ENCODE results near the gene MAP3K5.

Gene MAP3K5

DNA sequence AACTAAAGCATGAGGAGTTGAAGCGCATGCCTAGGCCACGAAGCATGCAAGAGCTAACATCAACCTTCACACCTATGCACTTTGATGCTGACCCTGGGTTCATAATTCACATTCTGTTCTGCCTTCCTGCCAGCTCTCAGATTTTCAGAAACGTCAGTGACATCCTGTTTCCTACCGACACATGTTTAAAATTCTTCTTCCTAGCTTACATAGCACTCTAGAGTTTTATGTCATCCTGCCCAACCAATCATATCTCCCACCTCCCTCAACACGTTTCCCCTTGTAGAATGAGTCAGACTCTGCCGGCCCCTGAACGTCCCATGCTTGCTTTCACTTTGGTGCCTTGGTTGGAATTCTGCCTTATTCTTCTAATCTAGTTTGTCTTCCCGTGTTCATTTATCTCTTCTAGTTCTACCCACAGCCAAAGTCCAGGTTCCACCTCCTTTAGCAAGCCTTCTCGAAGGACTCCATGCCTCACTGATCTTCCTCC lies 144.9 kb downstream of the MAP3K5 start:
- no peak for DNase-seq (ENCODE audit: low read depth, low spot score)

DNA sequence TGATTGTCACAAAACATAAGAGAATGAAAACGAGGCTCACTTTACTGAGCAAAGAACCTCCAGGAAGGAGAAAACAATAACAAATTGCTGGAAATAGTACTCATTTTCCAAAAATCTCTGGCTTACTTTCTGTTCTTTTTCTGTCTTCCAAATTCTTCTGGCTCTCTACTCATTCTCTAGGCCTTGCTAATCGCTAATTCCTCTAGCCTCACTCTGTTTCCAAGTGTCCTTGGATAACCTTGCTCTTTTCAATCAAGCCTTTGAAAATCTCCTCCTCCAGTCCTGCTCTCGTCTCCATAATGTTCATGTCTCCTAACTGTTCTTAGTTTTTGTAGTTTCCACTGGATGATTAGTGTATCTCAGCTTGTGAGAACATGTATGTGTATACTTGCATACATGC lies 145.9 kb downstream of the MAP3K5 start:
- no peak for DNase-seq (ENCODE audit: low read depth, low spot score)

DNA sequence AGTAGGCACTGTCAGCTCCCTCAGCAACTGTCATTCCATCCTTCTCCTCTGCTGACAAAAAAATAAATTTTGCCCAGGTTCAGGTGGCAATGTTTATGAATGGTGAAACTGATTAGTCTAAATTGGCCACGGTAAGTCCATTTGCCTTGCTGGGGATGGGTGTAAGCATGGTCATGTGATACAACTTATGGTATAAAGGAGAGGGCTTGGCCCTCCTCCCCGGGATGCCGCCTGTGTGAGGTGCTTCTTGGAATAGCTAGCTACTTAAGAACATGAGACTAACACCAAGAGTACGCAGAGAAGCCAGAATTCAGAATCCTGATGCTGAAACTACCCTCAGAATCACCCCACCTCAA lies 147.7 kb downstream of the MAP3K5 start:
- DNase-seq (ENCODE audit: low read depth, low spot score), result no peak

DNA sequence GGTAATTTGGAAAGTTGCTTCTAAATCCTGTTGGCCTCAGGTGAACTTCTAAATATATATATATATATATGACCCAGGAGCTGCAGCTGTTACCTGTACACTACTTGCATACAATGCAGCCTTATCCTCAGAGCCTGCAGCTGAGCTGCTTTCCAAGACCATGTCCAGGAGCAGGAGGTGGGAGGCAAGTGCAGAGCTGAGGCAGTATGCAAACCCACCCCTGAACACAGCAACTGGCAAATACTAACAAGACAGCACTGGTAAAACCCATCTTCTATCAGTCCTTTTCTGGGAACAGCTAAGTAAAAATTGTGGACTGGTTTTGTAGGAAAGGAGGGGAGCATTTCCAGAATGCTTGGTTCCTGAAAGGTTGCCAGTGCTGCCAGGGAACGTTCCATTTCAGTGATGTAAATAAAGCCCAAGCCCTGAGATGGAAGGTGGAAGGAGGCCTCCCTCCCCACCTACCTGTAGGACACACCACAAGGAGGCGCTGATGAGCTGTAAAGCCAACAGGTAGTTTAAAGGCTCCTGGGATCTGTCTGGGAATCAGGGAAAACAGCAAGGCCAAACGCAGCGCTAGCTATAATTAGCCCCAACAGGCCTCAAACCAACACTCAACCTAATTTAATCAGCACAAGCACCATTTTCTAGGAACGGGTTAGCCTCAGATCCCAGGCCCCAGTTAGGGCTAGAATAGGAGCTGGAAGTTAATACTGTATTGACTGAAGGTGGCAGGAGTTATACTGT lies 148.3 kb downstream of the MAP3K5 start:
- peak; percentile 93 for DNase-seq (ENCODE audit: low read depth, low spot score)

DNA sequence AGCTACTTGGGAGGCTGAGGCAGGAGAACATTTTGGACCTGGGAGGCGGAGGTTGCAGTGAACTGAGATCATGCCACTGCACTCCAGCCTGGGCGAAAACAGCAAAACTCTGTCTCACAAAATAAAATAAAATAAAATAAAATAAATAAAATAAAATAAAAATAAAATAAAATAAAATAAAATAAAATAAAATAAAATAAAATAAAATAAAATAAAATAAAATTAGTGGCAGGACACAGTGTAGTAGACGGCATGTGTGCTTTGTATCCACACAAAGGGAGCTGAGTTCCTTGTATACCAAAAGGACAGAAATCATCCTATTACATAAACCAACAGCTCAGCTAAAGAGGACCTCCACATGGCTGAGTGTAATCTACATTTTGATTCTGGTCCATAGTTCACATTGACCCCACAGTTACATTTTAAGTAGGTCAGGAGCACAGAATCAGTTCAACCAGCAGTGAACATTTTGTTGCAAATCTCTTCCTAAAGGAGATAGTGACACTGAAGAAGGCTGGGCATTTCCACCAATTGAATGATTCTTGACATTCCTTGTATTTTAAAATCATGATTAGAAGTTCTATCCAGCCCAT lies 150.3 kb downstream of the MAP3K5 start:
- no peak for DNase-seq (ENCODE audit: low read depth, low spot score)

DNA sequence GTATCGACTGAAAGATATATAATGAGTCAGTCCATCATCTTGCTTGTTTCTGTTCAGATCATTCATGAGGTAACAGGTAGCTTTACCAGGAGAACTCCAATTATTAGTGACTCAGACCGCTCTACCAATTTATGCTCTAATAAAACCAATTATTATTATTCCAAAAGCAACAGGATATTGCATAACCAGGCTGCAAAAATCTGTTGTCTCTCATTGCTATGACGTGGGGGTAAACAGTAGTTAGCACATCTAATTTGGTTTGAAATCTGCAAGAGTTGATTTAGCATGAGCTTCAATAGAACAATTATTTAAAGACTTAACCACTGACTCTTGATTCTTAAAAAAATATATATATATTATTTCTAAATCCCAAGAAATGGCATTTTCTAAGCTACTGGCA lies 151.1 kb downstream of the MAP3K5 start:
- no peak for DNase-seq (ENCODE audit: low read depth, low spot score)

GRCh38 chr6:136640132-136640915 lies 152.0 kb downstream of the MAP3K5 start:
- DNase-seq (ENCODE audit: low read depth, low spot score), result no peak

DNA sequence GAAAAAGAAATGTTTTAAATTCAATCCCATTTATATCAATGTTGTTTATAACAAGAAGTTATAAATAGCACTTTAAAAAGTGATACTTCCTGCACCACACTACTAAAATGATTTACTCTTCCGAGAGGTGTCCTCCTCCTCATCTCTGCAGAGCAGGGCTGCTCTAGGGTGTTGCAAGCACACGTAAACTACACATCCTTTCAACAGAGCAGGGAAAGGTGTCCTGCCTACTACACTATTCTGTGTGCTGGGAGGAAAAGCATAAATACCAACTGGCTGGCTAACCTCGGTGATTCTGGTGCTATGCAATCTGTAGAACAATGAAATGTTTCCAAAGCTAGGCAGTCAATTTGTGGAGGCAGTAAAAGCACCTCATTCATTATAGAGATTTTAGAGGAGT lies 152.6 kb downstream of the MAP3K5 start:
- no peak for DNase-seq (ENCODE audit: low read depth, low spot score)

DNA sequence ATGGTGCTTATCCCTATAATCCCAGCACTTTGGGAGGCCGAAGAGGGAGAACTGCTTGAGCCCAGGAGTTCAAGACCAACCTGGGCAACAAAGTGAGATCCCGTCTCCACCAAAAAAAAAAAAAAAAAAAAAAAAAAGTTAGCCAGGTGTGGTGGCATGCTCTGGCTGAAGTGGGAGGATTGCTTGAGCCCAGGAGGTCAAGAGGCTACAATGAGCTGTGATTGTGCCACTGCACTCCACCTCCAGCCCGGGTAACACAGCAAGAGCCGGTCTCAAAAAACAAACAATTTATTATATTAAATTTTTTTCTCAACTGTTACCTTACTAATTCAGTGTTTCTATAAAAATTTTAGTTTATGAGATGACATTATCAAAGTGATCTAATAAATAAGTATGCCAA lies 156.7 kb downstream of the MAP3K5 start:
- DNase-seq (ENCODE audit: low read depth, low spot score), result no peak

DNA sequence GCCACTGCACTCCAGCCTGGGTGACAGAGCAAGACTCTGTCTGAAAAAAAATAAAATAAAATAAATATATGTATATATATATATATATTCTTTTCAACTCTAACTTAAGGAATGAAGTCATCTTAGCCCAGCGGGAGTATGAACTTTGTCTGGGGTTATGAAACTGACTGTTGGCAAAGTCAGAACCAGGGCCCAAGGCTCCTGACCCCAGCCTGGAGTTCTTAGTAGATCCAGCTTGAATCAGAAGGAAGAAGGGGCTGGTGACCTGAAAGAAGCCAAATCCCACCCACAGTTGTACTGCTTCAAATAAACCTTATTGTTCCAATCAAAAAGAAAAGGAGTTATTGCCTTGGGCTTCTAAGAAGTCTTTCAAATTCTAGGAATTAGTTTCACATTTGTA lies 158.9 kb downstream of the MAP3K5 start:
- no peak for DNase-seq (ENCODE audit: low read depth, low spot score)

- DNase-seq (ENCODE audit: low read depth, low spot score), result no peak
These were observed 163.3 kb downstream of the MAP3K5 start for GRCh38 chr6:136628996-136629395.

GRCh38 chr6:136627191-136627590 lies 165.1 kb downstream of the MAP3K5 start:
- DNase-seq (ENCODE audit: low read depth, low spot score), result no peak

DNA sequence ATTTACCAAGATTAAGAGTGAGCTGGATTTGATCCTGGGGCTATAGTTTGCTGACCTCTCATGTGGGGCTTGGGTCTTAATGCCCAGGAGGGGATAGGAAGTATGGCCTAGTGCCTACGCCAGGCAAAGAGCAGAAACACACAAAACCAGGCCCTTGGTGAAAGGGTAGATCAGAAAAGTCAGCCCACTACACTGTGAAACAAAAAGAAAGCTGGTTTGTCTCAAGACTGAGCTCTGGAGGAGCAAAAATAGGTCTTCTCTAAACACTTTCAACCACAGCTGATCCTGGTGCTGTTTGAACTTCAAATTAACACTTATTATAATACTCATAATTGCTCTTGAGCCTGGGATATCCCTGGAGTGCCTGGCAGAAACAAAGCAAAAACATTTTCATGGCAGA lies 167.0 kb downstream of the MAP3K5 start:
- no peak for DNase-seq (ENCODE audit: low read depth, low spot score)

DNA sequence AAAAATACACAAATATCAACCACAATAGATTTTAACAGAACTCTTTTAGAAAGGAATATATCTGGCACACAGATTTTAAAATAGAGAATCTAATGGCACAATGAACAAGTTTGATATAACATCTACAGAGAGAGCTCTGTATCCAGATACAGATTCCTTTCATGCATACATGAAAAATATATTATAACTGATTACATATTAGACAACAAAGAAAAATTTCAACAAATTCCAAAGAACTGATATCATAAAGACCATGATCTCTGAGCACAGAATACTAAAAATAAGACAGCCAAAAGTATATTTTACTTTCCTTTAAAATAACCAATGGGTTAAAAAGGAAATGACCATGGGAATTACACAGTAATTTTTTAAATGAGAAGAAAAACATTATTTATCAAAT lies 167.9 kb downstream of the MAP3K5 start:
- DNase-seq (ENCODE audit: low read depth, low spot score), result no peak

- DNase-seq (ENCODE audit: low read depth, low spot score), result no peak
These were observed 174.2 kb downstream of the MAP3K5 start for GRCh38 chr6:136618086-136618485.

- no peak for DNase-seq (ENCODE audit: low read depth, low spot score)
These were observed 175.8 kb downstream of the MAP3K5 start for GRCh38 chr6:136616527-136616926.

DNA sequence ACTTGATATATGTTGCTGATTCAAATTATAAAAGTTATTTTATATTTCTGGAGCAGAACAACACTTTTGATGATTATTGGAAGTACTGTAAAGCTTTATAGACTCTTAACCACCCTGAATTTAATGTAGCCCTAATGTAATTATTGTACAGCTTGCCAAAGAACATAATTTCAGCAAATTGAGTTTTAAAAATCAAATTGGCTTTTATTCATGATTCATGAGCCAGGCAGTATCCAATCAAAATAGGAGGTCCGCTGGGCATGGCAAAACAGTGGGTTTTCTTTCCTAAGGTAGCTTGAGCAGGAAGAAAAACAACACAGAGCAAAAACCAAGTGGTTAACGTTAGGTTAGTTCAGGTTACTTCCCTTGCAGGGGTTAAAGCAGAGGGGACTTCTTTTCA lies 177.3 kb downstream of the MAP3K5 start:
- DNase-seq (ENCODE audit: low read depth, low spot score), result no peak

DNA sequence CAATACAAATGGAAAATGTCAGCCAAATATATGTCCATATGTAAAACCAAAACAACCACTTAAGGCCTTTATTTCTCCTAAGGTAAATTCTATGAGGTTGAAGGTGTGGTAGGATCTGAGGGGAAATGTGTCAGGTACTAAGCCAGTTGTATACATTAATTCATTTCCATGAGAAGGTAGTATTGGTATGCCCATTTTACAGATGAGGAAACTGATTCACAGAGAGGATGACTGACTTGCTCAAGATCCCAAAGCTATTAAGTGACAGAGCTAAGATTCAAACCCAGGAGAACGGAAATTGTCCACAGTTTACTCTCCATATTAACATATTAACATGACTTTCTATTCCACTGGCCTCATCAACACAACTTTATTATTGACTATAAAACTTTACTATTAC lies 177.9 kb downstream of the MAP3K5 start:
- no peak for DNase-seq (ENCODE audit: low read depth, low spot score)

- no peak for DNase-seq (ENCODE audit: low read depth, low spot score)
These were observed 178.8 kb downstream of the MAP3K5 start for GRCh38 chr6:136613477-136613876.

GRCh38 chr6:136612666-136613389 lies 179.4 kb downstream of the MAP3K5 start:
- no peak for DNase-seq (ENCODE audit: low read depth, low spot score)

DNA sequence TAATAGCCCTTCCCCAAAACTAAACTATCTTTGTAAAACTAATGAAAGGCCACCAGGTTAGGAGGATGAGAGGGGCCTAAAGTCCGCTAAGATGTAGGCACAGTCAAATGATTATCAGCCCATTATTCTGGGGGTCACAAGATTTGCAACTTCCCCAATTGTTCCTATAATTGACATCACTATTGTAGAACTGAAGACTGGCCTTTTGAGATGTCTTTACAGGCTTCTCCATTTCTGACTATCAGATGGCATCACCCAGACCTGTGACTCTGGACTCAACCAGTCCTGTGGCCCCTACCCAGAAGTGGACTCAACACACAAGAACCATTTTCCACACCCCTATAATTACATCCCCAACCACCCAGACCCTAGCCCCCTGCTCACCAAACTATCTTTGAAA lies 180.5 kb downstream of the MAP3K5 start:
- no peak for DNase-seq (ENCODE audit: low read depth, low spot score)

DNA sequence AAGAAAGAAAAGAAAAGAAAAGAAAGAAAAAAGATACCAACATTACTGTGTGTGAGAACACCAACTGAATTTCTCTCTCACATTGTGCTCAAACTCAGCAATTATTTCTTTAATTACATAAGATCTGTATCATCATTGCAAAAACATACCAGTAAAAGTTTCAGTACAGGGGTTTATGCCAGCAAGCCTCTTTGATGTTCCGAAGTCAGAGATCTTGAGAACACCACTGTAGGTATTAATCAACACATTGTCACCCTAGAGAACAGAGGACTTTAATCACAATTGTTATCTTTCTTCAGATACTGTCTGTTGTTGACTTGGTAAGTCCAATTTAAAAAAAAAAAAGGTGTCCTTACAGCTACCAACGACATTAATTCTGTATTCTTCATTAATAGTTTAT lies 181.1 kb downstream of the MAP3K5 start:
- no peak for DNase-seq (ENCODE audit: low read depth, low spot score)
